ENCODE results near the gene TSFM.
"Not testable (repeated sequence)": the region's sequence is repeated elsewhere in the genome, so short reads cannot be mapped to it uniquely, and the experiment has no call there.

TSFM gene

GRCh38 chr12:57766464-57767304, 15.9 kb upstream of the TSFM start, which contains the start of gene CYP27B1:
Gene CYP27B1 (minus strand): TSS chr12:57767078. CDS start chr12:57767041, 37 bp downstream.
- peak; percentile 34 for ATAC-seq
- H3K4me3 Mint-ChIP-seq = peak within 1 kb of the TSS; percentile 88 to 97
- no peaks in the 10 kb centered on the region for H3K9me3 Mint-ChIP-seq
- H3K4me1 Mint-ChIP-seq = peaks cover 69% of the 10 kb centered on the region
- H3K27me3 Mint-ChIP-seq = peaks cover 8% of the 10 kb centered on the region
- no peak for DNase-seq
- H3K27ac Mint-ChIP-seq = no peak within 1 kb of the TSS

- no peak overlapping the region for H3K4me3 Mint-ChIP-seq
- peaks cover 8% of the 10 kb centered on the region for H3K27me3 Mint-ChIP-seq
- no peak for DNase-seq
- no peak for ATAC-seq
- H3K27ac Mint-ChIP-seq = no peak overlapping the region
- H3K4me1 Mint-ChIP-seq = peaks cover 68% of the 10 kb centered on the region
- no peaks in the 10 kb centered on the region for H3K9me3 Mint-ChIP-seq
Observed at GRCh38 chr12:57767305-57767698, 15.3 kb upstream of the TSFM start.

- H3K4me1 Mint-ChIP-seq = peaks cover 71% of the 10 kb centered on the region
- H3K27ac Mint-ChIP-seq = no peak overlapping the region
- no peaks in the 10 kb centered on the region for H3K9me3 Mint-ChIP-seq
- no peak for ATAC-seq
- peaks cover 8% of the 10 kb centered on the region for H3K27me3 Mint-ChIP-seq
- DNase-seq = no peak
- no peak overlapping the region for H3K4me3 Mint-ChIP-seq
Observed at GRCh38 chr12:57767876-57768275, 14.7 kb upstream of the TSFM start.

DNA sequence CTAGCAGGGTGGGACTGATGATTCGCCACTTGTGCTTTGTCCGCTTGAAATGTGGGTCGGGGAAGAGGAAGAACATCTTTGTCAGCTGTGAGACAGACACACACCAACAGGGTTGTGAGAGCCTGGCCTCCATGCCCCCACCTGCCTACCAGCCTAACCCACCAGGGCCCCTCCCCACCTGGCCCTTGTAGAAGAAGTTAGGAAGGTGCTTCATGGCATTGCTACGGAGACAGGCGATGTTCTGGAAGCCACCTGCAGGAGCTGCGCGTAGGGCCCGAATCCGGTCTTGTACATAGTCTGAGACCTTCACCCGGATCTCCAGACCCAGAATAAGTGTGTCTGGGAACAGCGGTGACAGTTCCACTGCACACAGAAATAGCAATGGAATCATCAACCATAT, 13.0 kb upstream of the TSFM start:
- DNase-seq = no peak
- Mint-ChIP-seq H3K4me3 (peak overlapping the region in 1 of 2 donors; percentile 10), H3K27ac (no peak overlapping the region), H3K9me3 (no peaks in the 10 kb centered on the region), H3K4me1 (peaks cover 61% of the 10 kb centered on the region), H3K27me3 (peaks cover 8% of the 10 kb centered on the region)
- ATAC-seq = no peak

- H3K27ac Mint-ChIP-seq = no peak overlapping the region
- H3K4me3 Mint-ChIP-seq = peak overlapping the region in 1 of 2 donors; percentile 99
- DNase-seq (no peak), ATAC-seq (no peak)
- peaks cover 8% of the 10 kb centered on the region for H3K27me3 Mint-ChIP-seq
- H3K9me3 Mint-ChIP-seq = no peaks in the 10 kb centered on the region
- H3K4me1 Mint-ChIP-seq = peaks cover 49% of the 10 kb centered on the region
Observed at GRCh38 chr12:57770734-57771133, 11.9 kb upstream of the TSFM start.

GRCh38 chr12:57771236-57771872, 11.2 kb upstream of the TSFM start:
- ATAC-seq (peak; percentile 81), DNase-seq (peak in 1 of 2 donors; percentile 89)
- H3K4me1 Mint-ChIP-seq = peaks cover 43% of the 10 kb centered on the region
- H3K27me3 Mint-ChIP-seq = peaks cover 5% of the 10 kb centered on the region
- peak overlapping the region; percentile 99 for H3K4me3 Mint-ChIP-seq
- peak overlapping the region; percentile 98 to 99 for H3K27ac Mint-ChIP-seq
- no peaks in the 10 kb centered on the region for H3K9me3 Mint-ChIP-seq

DNA sequence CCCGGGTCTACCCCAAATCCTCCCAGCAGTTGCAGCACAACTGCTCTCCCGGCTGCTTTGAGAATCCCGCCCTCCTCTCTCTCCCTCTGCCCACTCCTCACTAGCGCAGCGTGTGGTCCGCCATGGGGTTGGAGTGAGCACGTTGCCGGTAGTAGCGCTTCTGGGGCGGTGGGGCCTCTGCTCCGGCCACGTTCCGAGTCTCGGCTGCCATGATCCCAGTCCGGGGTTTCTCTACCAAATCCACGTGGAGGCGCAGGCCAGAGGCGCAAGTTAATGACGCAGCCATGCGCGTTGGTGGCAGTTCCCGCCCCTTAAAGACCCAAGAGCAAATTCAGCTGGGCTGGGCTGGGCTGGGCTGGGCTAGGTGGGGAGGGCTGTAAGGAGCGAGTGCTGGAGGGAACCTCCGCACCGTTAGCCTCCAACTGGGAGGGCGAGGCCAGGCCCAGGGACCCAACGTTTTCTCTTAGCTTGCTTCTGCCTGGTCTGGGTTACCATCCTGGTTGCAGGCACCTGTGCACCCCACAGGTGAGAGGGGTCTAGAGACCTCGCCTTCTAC, 10.6 kb upstream of the TSFM start, which contains the start of gene METTL1:
TSS of gene METTL1 (minus strand) at position 233 of the 556 bp plus-strand sequence. CDS start at position 211, 22 bp downstream.
- ATAC-seq (peak; percentile 94), DNase-seq (peak; percentile 92 to 94)
- H3K27ac Mint-ChIP-seq = peak within 1 kb of the TSS; percentile 98 to 99
- H3K9me3 Mint-ChIP-seq = no peaks in the 10 kb centered on the region
- H3K4me3 Mint-ChIP-seq = peak within 1 kb of the TSS; percentile 99
- H3K4me1 Mint-ChIP-seq = peaks cover 37% of the 10 kb centered on the region
- H3K27me3 Mint-ChIP-seq = no peaks in the 10 kb centered on the region

DNA sequence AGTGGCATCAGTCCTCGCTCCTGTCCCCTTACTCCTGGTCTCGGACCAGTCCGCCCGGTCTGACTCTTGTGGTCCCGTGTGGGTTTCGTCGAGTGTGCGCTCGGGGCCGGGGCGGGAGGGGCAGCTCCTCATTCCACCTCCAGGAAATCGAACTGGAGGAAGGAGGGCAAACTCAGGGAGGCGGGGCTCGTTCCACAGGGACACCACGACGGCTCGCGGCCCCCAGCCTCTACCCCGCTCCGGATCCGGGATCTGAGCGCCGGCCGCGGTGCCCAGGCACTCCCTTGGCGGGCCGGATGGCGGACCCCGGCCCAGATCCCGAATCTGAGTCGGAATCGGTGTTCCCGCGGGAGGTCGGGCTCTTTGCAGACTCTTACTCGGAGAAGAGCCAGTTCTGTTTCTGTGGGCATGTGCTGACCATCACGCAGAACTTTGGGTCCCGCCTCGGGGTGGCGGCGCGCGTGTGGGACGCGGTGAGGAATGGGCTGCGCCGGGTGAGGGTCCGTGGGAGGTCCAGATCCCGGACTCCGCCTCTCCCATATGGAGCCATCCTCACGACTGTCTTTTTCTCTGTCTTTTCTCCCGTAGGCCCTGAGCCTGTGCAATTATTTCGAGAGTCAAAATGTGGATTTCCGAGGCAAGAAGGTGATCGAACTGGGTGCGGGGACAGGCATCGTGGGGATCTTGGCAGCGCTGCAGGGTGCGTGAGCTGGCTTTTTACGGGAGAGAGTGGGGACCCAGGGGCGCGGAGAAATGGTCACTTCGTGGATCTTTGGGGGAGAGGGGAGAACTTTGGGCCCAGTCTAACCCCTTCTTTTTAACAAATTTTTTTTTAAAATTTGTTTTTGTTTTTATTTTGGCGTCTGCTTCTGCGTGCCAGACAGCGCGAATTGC, 9.9 kb upstream of the TSFM start, which contains the start of gene EEF1AKMT3:
TSS of gene EEF1AKMT3 (plus strand) at position 186 of the 894 bp plus-strand sequence. CDS start at position 297, 111 bp downstream.
- peaks cover 30% of the 10 kb centered on the region for H3K4me1 Mint-ChIP-seq
- peak within 1 kb of the TSS; percentile 98 to 99 for H3K27ac Mint-ChIP-seq
- DNase-seq (no peak), ATAC-seq (peak; percentile 46)
- peak within 1 kb of the TSS; percentile 99 for H3K4me3 Mint-ChIP-seq
- H3K9me3 Mint-ChIP-seq = no peaks in the 10 kb centered on the region
- H3K27me3 Mint-ChIP-seq = no peaks in the 10 kb centered on the region

DNA sequence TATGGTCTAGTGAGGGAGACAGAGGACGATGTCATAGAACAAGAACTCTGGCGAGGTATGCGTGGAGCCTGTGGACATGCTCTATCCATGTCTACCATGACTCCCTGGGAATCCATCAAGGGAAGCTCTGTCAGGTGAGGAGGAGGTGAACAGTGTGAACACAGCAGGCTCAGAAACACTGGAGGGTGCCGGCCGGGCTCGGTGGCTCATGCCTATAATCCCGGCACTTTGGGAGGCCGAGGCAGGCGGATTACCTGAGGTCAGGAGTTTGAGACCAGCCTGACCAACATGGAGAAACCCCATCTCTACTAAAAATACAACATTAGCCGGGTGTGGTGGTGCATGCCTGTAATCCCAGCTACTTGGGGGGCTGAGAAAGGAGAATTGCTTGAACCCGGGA, 8.0 kb upstream of the TSFM start:
- ATAC-seq, H3K27ac Mint-ChIP-seq, H3K4me3 Mint-ChIP-seq, H3K9me3 Mint-ChIP-seq, DNase-seq, H3K27me3 Mint-ChIP-seq: not testable (repeated sequence)
- peaks cover 29% of the 10 kb centered on the region for H3K4me1 Mint-ChIP-seq

- no peak for DNase-seq
- Mint-ChIP-seq H3K4me3 (no peak overlapping the region), H3K27ac (no peak overlapping the region), H3K4me1 (peaks cover 25% of the 10 kb centered on the region), H3K9me3 (no peaks in the 10 kb centered on the region), H3K27me3 (no peaks in the 10 kb centered on the region)
- ATAC-seq = no peak
Observed at GRCh38 chr12:57775044-57775443, 7.5 kb upstream of the TSFM start.

GRCh38 chr12:57775563-57776246, 6.9 kb upstream of the TSFM start:
- Mint-ChIP-seq H3K27ac (no peak overlapping the region), H3K9me3 (no peaks in the 10 kb centered on the region), H3K4me3 (no peak overlapping the region), H3K4me1 (peaks cover 18% of the 10 kb centered on the region), H3K27me3 (no peaks in the 10 kb centered on the region)
- DNase-seq (no peak), ATAC-seq (no peak)

- no peak overlapping the region for H3K27ac Mint-ChIP-seq
- DNase-seq (no peak), ATAC-seq (no peak)
- peaks cover 13% of the 10 kb centered on the region for H3K4me1 Mint-ChIP-seq
- no peaks in the 10 kb centered on the region for H3K9me3 Mint-ChIP-seq
- H3K27me3 Mint-ChIP-seq = no peaks in the 10 kb centered on the region
- no peak overlapping the region for H3K4me3 Mint-ChIP-seq
Observed at GRCh38 chr12:57776247-57776587, 6.4 kb upstream of the TSFM start.

DNA sequence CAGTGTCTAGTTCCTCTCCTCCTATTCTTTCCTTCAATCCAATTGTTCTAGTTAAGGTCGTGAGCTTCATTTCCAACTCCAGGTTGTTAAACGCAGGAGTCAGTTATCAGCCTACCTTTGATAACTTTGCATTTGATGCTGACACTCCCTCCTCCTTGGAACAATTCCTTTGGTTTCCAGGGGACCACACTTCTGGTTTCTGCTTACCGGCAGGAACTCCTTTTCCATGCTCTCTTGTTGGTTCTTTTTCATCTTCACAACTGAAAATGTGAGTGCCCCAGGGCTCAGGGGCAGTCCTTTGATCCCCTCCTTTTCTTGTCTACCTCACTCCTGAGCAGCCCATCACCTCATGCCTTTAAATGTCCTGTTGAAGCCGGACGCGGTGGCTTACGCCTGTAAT, 5.2 kb upstream of the TSFM start:
- DNase-seq (no peak), ATAC-seq (no peak)
- H3K4me3 Mint-ChIP-seq = no peak overlapping the region
- H3K27ac Mint-ChIP-seq = no peak overlapping the region
- peaks cover 16% of the 10 kb centered on the region for H3K4me1 Mint-ChIP-seq
- H3K27me3 Mint-ChIP-seq = no peaks in the 10 kb centered on the region
- H3K9me3 Mint-ChIP-seq = no peaks in the 10 kb centered on the region

DNA sequence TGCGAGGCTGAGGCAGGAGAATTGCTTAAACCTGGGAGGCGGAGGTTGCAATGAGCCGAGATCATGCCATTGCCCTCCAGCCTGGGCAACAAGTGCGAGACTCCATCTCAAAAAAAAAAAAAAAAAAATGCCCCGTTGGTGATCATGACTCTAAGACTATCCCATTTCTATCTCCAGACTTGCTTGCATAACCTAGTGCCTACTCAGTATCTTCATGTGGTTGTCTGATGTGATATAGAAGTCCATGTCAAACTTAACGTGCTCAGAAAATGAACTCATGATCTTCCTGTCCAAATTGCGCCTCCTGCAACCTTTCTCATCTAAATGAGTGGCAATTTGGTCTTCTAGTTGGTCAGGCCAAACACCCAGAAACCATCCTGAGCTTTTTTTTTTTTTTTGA, 4.7 kb upstream of the TSFM start:
- H3K27me3 Mint-ChIP-seq = no peaks in the 10 kb centered on the region

GRCh38 chr12:57779736-57780135, 2.9 kb upstream of the TSFM start:
- no peak for DNase-seq
- H3K9me3 Mint-ChIP-seq = no peaks in the 10 kb centered on the region
- peaks cover 23% of the 10 kb centered on the region for H3K4me1 Mint-ChIP-seq
- no peaks in the 10 kb centered on the region for H3K27me3 Mint-ChIP-seq
- no peak for ATAC-seq
- no peak overlapping the region for H3K4me3 Mint-ChIP-seq
- H3K27ac Mint-ChIP-seq = no peak overlapping the region

More for the DNA sequence above, 4.7 kb upstream of the TSFM start:
- Mint-ChIP-seq H3K9me3 (no peaks in the 10 kb centered on the region), H3K27ac (no peak overlapping the region), H3K4me3 (no peak overlapping the region), H3K4me1 (peaks cover 17% of the 10 kb centered on the region)
- no peak for DNase-seq
- ATAC-seq = no peak
